GM21423 (cell line): ENCODE data around the gene OAT.
"Not testable (repeated sequence)": the region's sequence is repeated elsewhere in the genome, so short reads cannot be mapped to it uniquely, and the experiment has no call there.

ENCODE experiments used
- ATAC-seq: cut with Tn5 transposase; IDR thresholded peaks from one replicate; pipeline ENCODE4 v1.9.1; 2021; ENCODE audit warnings: mild to moderate bottlenecking, moderate library complexity; ENCODE audit not compliant: unreplicated experiment

OAT gene

GRCh38 chr10:124379609-124380193, 39.0 kb downstream of the OAT start:
- ATAC-seq, result no peak

GRCh38 chr10:124378881-124379471, 39.7 kb downstream of the OAT start:
- no peak for ATAC-seq

GRCh38 chr10:124378271-124378670, 40.5 kb downstream of the OAT start:
- no peak for ATAC-seq

DNA sequence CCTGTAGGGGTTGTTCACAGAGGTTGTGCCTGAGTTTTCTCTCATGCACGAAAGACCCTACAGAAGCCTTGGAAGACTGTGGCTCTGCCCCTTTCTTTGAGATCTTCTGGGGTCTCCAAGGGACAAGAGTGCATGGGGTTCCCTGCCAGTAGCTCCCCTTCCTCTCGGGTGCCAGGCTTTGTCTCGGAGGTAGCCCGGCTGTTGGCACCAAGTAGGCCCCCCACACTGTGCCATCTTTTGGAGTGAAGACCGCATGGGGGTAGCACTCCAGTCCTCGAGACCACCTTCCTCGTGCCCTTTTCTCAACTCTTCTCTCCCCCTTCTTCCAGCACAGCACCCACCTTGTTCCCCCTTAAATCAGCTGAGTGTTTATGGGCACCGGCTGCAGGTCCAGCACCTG, 41.6 kb downstream of the OAT start:
- no peak for ATAC-seq

GRCh38 chr10:124376411-124376810, 42.3 kb downstream of the OAT start:
- ATAC-seq, result no peak

DNA sequence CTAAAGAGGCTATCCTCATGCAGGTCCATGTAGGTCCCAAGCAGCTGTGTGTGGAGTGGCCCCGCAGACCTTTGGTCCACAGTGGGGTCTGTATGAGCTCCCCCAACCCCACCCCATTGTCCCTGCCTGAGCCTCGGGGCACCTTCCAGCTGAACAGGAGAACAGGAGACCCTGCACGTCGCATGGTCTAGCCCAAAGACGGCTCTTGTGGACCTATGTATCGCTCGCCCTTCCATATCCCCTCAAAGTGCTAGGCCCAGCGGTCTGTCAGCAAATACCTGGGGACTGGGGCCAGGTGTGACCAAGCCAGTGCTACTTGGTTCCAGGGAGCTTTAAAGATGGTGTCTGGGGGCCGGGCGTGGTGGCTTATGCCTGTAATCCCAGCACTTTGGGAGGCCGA, 43.0 kb downstream of the OAT start:
- no peak for ATAC-seq

DNA sequence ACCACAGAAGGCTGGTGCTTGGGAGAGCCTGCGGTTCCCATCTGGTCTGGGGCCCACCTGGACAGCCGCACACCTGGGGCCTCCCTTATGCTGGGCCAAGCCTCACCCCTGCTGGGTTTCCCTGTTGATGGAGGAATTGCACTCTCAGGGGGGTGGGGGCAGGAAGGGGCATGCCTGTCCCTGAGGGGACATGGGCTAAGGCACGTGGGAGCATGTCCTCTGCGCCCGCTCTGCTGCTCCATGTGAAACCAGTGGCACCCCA, 43.4 kb downstream of the OAT start:
- no peak for ATAC-seq

- ATAC-seq, result no peak
These were observed 44.0 kb downstream of the OAT start for GRCh38 chr10:124374535-124375352.

DNA sequence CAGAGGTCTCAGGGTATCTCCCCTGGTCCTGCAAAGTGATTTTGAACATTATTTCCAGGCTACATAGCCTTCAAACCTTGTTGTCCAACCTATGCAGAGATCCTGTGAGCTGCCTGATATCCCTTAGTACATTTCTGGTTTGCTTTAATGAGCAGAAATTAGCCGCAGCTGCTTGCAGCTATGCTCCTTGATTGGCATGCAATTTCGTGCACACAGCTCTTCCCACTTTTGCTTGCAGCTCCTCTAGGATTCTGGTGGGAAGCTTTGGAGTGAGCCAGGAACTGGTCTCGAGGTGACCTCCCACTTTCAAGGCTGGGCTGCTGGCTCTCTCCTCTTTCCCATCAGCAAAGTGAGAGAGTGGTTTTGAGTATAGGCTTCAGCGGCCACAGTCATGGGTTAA, 45.8 kb downstream of the OAT start:
- ATAC-seq, result no peak

- ATAC-seq, result no peak
These were observed 48.3 kb downstream of the OAT start for GRCh38 chr10:124370426-124370825.

DNA sequence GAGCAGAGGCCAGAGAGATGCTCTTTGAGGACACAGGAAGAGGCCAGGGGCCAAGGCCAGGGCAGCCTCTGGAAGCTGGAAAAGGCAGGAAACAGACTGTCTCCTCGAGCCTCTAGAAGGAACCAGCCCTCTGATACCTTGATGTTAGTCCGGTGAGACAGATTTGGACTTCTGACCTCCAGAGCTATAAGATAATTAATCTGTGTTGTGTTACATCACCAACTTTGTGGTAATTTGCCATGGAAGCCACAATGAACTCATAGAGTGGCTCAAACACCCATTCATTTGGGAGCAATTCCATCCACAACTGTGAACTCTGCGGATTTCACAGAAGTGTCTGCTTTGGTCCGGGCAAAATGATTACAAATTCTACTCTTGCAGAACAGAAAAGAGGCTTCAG, 48.7 kb downstream of the OAT start:
- no peak for ATAC-seq

- not testable (repeated sequence) for ATAC-seq
These were observed 49.2 kb downstream of the OAT start for GRCh38 chr10:124369533-124369932.

DNA sequence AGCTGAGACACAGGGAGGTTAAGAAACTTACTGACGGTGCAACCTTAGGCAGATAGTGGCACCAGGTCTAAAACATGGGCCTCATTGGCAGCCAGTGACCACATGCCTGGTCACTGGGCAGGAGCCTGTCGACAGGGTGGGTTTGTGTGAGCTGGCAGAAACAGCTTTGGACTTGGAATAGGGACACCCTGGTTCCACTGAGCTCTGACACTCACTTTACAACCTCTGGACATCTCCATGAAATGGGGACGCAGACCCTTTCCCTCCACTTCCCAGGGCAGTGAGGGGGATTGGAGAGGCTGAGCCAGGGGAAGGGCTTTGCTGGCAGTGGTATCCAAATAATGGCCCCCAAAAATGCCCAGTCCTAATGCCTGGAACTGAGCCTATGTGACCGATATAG, 49.7 kb downstream of the OAT start:
- ATAC-seq, result no peak

- ATAC-seq, result no peak
These were observed 50.8 kb downstream of the OAT start for GRCh38 chr10:124367936-124368335.

DNA sequence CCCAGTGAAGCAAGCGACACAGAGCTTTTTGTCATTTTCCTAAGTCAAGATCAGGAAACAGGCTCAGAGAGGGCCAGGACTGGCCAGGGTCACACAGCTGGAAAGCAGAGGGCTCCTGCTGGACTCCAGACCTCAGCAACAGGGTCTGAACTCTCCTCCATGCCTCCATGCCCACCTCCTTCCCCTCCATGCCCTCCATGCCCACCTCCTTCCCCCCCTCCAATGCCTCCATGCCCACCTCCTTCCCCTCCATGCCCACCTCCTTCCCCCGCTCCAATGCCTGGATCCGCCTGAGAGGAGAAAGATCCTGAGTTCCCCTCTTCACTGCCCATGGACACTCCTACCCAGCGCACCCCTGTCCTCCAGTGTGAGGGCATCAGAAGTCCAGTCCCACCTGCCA, 51.3 kb downstream of the OAT start:
- no peak for ATAC-seq

DNA sequence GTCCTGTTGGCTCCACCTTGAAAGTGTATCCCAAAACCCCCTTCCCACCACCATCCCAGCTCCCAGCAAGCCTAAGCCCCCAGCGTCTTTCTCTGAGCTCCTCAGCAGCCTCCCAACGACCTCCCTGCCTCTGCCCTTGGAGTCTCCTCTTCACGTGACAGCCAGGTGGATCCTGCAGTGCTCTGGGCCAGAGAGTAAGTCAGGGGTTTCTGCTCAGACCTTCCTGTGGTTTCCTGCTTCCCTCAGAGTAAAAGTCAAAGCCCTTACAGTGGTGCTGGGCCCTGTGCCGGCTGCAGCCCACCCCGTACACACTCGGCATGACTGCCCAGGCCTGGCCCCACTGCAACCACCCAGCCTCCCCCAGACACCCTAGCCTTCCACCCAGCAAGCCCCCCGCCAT, 51.9 kb downstream of the OAT start:
- ATAC-seq, result no peak

- ATAC-seq, result no peak
These were observed 52.4 kb downstream of the OAT start for GRCh38 chr10:124366343-124366742.

GRCh38 chr10:124364674-124365073, 54.0 kb downstream of the OAT start:
- ATAC-seq, result no peak

- no peak for ATAC-seq
These were observed 56.2 kb downstream of the OAT start for GRCh38 chr10:124362568-124362967.

DNA sequence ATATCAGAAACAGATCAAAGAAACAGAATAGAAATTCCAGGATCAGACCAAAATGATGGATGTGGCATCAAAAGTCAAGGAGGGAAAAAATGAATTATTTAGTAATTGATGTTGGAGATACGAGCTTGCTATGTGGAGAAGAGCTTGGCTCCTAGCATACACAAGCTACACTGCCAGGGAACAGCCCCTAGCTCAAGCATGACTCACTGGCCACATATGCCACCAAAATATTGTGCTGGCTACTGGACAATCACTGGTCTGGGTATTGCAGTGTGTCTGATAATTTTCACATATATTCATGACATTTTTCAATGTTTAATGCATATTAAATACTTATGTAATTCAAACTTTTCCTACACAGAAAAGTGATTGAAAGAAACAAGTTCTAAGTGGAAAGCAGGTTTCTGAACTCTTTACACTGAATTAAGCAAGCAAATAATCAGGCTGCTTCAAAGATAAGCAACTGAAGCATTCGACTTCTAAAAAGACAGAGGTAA, 59.3 kb downstream of the OAT start:
- no peak for ATAC-seq

DNA sequence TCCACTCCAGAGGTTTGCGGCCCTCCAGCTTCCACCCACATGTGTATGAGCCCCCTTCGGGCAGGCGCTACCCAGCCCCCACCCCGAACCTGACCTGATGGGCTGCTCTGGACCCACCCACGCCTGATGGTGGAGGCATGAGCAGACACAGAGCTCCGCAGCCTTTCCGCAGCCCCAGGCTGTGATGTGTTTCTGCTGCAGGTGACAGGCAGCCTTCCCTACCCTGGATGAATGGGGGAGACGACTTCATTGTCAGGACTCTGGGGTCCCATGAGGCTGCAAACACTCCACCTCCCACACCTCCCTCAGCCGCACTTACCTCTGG, 61.2 kb downstream of the OAT start:
- ATAC-seq, result no peak

DNA sequence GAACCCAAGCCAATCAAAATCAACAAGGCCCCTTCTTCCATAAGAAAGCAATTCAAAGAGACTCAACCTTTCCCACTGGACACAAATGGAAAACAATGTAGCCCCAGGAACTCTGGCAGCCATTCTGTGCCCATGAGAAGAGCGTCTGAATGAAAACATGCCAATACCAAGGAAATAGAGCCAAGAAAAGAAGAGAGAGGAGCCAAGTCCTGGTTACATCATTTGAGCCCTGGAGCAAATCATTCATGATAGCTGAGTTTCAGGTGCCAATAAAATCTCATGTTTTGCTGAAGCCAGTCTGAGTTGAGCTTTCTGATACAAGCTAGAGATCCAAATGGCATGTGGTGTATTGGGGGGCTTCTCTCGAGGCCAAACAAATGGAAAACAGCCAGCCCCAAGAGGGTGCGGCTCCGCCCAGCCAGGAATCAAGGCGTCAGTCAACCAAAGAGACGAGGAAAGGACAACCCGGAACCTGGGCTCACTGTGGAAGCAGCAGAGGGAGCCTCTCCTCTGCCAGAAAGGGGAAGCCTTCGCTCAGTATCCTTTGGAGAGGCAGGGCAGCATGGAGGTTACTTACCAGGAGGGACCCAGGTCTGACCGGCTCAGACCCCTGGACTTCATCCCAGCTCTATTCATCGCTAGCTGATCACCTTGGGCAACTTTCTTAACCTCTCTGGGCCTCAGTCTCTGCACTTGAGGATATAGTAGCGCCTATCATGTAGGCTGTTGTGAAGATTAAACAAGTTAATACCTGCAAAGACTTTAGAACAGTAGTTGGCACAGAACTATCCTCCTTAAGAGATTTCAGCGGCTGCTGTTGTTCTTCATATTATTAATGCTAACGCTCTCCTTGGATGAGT, 61.8 kb downstream of the OAT start:
- ATAC-seq, result no peak
